HepG2 (cell line): Measurements from ENCODE around the gene ARHGEF40. TPM values are rescaled to one million over a fixed set of nuclear protein-coding genes. Genes with fewer than 3 reads are reported as not detected.
A peak's percentile ranks its signal among the peaks of the same experiment; 100 is the strongest.

Source experiments
- BRF2 ChIP-seq: sonication (generic); formaldehyde crosslinking; IDR thresholded peaks from 2 replicates; pipeline ENCODE4 v1.8.1; 2022; ENCODE audit warnings: mild to moderate bottlenecking, missing genetic modification reagents
- EP300 ChIP-seq, 3 experiments: sonication (generic) in 1 of 3; formaldehyde crosslinking in 1 of 3; IDR thresholded peaks; 2 replicates each; pipeline versions ENCODE4 v1.5.1 to v1.6.1; 2011 to 2020; ENCODE audit warnings: low read depth in 2 of 3, low read length in 2 of 3, borderline replicate concordance in 1 of 3, improper control_type of control experiment in 1 of 3, mild to moderate bottlenecking in 1 of 3, missing genetic modification reagents in 1 of 3, moderate library complexity in 1 of 3
- FOXC1 ChIP-seq: sonication (generic); formaldehyde crosslinking; IDR thresholded peaks from 2 replicates; pipeline ENCODE4 v1.8.0; 2022; ENCODE audit warnings: mild to moderate bottlenecking, missing genetic modification reagents, borderline replicate concordance
- KAT7 ChIP-seq: IDR thresholded peaks from 2 replicates; pipeline ENCODE4 v1.6.1; 2018; ENCODE audit warnings: borderline replicate concordance, missing compliant biosample characterization
- KAT8 ChIP-seq: IDR thresholded peaks from 2 replicates; pipeline ENCODE4 v1.6.1; 2016; ENCODE audit warnings: missing genetic modification reagents, missing compliant biosample characterization
- MEIS1 ChIP-seq: sonication (generic); formaldehyde crosslinking; IDR thresholded peaks from 2 replicates; pipeline ENCODE4 v1.9.0; 2021; ENCODE audit warnings: mild to moderate bottlenecking, missing genetic modification reagents, moderate library complexity, borderline replicate concordance
- NFKB2 ChIP-seq: sonication (generic); formaldehyde crosslinking; IDR thresholded peaks from 2 replicates; pipeline ENCODE4 v1.4.0; 2020; ENCODE audit warnings: missing genetic modification reagents, borderline replicate concordance
- NFKBIZ ChIP-seq: IDR thresholded peaks from 2 replicates; pipeline ENCODE4 v1.6.1; 2018; ENCODE audit warnings: missing genetic modification reagents, missing compliant biosample characterization
- PAXIP1 ChIP-seq: sonication (generic); formaldehyde crosslinking; conservative IDR thresholded peaks from 2 replicates; pipeline ENCODE4 v1.4.0; 2020; ENCODE audit warnings: mild to moderate bottlenecking, missing genetic modification reagents, moderate library complexity
- POLR2G ChIP-seq: fragments of 200-400 bp; formaldehyde crosslinking; IDR thresholded peaks from 2 replicates; pipeline ENCODE4 v1.6.1; 2018; ENCODE audit warnings: mild to moderate bottlenecking, low read depth, low read length, moderate library complexity
- RARA ChIP-seq: IDR thresholded peaks from 2 replicates; pipeline ENCODE4 v1.6.1; 2016; ENCODE audit warnings: missing genetic modification reagents, missing compliant biosample characterization
- SRSF1 ChIP-seq: fragments of 200-400 bp; formaldehyde crosslinking; optimal IDR thresholded peaks from 2 replicates; pipeline ENCODE3; 2017; ENCODE audit warnings: mild to moderate bottlenecking, low read depth, low read length, moderate library complexity
- YY1 ChIP-seq: IDR thresholded peaks from 2 replicates; pipeline ENCODE4 v1.6.1; 2011; ENCODE audit warnings: low read length, low read depth, moderate library complexity, mild to moderate bottlenecking; ENCODE audit not compliant: insufficient read depth, insufficient replicate concordance
- ZBTB21 ChIP-seq: sonication (generic); formaldehyde crosslinking; IDR thresholded peaks from 2 replicates; pipeline ENCODE4 v1.4.0; 2020; ENCODE audit warnings: missing genetic modification reagents
- ZBTB8A ChIP-seq: sonication (generic); formaldehyde crosslinking; IDR thresholded peaks from 2 replicates; pipeline ENCODE4 v1.4.0; 2020; ENCODE audit warnings: mild to moderate bottlenecking, low read depth, missing genetic modification reagents, borderline replicate concordance
- ZMYM3 ChIP-seq: sonication (generic); formaldehyde crosslinking; IDR thresholded peaks from 2 replicates; pipeline ENCODE4 v1.5.1; 2020; ENCODE audit warnings: mild to moderate bottlenecking, missing genetic modification reagents
- ZNF124 ChIP-seq: sonication (generic); formaldehyde crosslinking; IDR thresholded peaks from 2 replicates; pipeline ENCODE4 v1.4.0; 2020; ENCODE audit warnings: missing genetic modification reagents
- ZNF329 ChIP-seq: sonication (generic); formaldehyde crosslinking; IDR thresholded peaks from 2 replicates; pipeline ENCODE4 v1.9.0; 2021; ENCODE audit warnings: low read depth, mild to moderate bottlenecking, missing genetic modification reagents
- ZNF441 ChIP-seq: sonication (generic); formaldehyde crosslinking; IDR thresholded peaks from 2 replicates; pipeline ENCODE4 v1.7.0; 2021; ENCODE audit warnings: missing genetic modification reagents, borderline replicate concordance
- ZNF501 ChIP-seq: sonication (generic); formaldehyde crosslinking; IDR thresholded peaks from 2 replicates; pipeline ENCODE4 v1.5.1; 2020; ENCODE audit warnings: mild to moderate bottlenecking, moderate library complexity, missing genetic modification reagents
- ZNF546 ChIP-seq: sonication (generic); formaldehyde crosslinking; conservative IDR thresholded peaks from 2 replicates; pipeline ENCODE4 v1.8.1; 2023; ENCODE audit warnings: mild to moderate bottlenecking, missing genetic modification reagents
- ZNF563 ChIP-seq: sonication (generic); formaldehyde crosslinking; IDR thresholded peaks from 2 replicates; pipeline ENCODE4 v1.8.0; 2022; ENCODE audit warnings: mild to moderate bottlenecking, moderate library complexity, missing genetic modification reagents
- ZNF567 ChIP-seq: sonication (generic); formaldehyde crosslinking; IDR thresholded peaks from 2 replicates; pipeline ENCODE4 v1.8.1; 2023; ENCODE audit warnings: mild to moderate bottlenecking, missing genetic modification reagents, borderline replicate concordance
- ZNF816 ChIP-seq: sonication (generic); formaldehyde crosslinking; IDR thresholded peaks from 2 replicates; pipeline ENCODE4 v1.8.0; 2022; ENCODE audit warnings: missing genetic modification reagents, mild to moderate bottlenecking, borderline replicate concordance
- ZSCAN12 ChIP-seq: sonication (generic); formaldehyde crosslinking; IDR thresholded peaks from 2 replicates; pipeline ENCODE4 v1.9.0; 2021; ENCODE audit warnings: mild to moderate bottlenecking, missing genetic modification reagents
- polyA plus RNA-seq, 8 experiments: library from polyadenylated mRNA; depleted of rRNA in 3 of 8; stranded (reverse) in 7 of 8; unstranded in 1 of 8; fragments of >200 nt; fragmentation: Illumina TruSeq in 4 of 8; extraction: Trizol in 4 of 8; gene quantifications; 2 replicates each; pipeline versions ENCODE4 v1.2.1 to v1.2.3, GENCODE V29; 2011 to 2016; ENCODE audit warnings: low read depth in 4 of 8, missing spikeins in 1 of 8, mixed read lengths in 1 of 8; ENCODE audit not compliant: insufficient read depth in 1 of 8
- total RNA-seq, 5 experiments: library from RNA; depleted of rRNA; stranded (reverse); fragments of >200 nt; fragmentation: Illumina TruSeq; extraction: Trizol; gene quantifications; 2 replicates each; pipeline ENCODE4 v1.2.3, GENCODE V29; 2016; ENCODE audit warnings: low read depth in 1 of 5

ARHGEF40 gene
- total and polyA plus RNA-seq, 2 of the 13 experiments (the other 11 are each of a cell fraction or from before 2014, with no cell fraction given) = 28.1 to 78.1 TPM

- peak; percentile 69 for TF ChIP-seq RARA
- TF ChIP-seq MEIS1 = peak; percentile 94
- peak; percentile 26; the same call in 1 of the 2 replicates for TF ChIP-seq ZSCAN12 (CRISPR knock-in tag)
- TF ChIP-seq ZBTB8A (CRISPR knock-in tag) = no peak
- TF ChIP-seq YY1 = peak; percentile 26
- 0 out of 2 replicates have a peak, but pooled peaks have one; percentile 64 for TF ChIP-seq ZNF501 (CRISPR knock-in tag)
- TF ChIP-seq NFKBIZ = peak; percentile 69; the same call in 1 of the 2 replicates
- TF ChIP-seq EP300 (IDR thresholded peaks at IDR 0.05; ENCODE audit: low read depth in 2 of 2, low read length in 2 of 2) = peak in 1 of 2 experiments; percentile 88; a peak in 2 of 4 replicates
- peak; percentile 54; the same call in 1 of the 2 replicates for TF ChIP-seq EP300 (CRISPR knock-in tag; IDR thresholded peaks at IDR 0.05; ENCODE audit: borderline replicate concordance)
- 0 out of 2 replicates have a peak, but pooled peaks have one; percentile 31 for TF ChIP-seq ZNF124 (CRISPR knock-in tag)
- peak; percentile 79 for TF ChIP-seq KAT8 (CRISPR knock-in tag)
- no peak for TF ChIP-seq ZBTB21 (CRISPR knock-in tag)
- peak; percentile 78 for TF ChIP-seq ZMYM3 (CRISPR knock-in tag)
- TF ChIP-seq NFKB2 (CRISPR knock-in tag) = 0 out of 2 replicates have a peak, but pooled peaks have one; percentile 61
- TF ChIP-seq ZNF329 (CRISPR knock-in tag) = no peak
- peak; percentile 91 for TF ChIP-seq ZNF441
- TF ChIP-seq FOXC1 (CRISPR knock-in tag) = peak; percentile 76; the same call in 1 of the 2 replicates
- TF ChIP-seq SRSF1 = no peak
- TF ChIP-seq POLR2G = peak; percentile 89
- TF ChIP-seq ZNF546 (CRISPR knock-in tag) = no peak
- TF ChIP-seq ZNF563 = 0 out of 2 replicates have a peak, but pooled peaks have one; percentile 61
- no peak for TF ChIP-seq ZNF816 (CRISPR knock-in tag)
- TF ChIP-seq BRF2 (CRISPR knock-in tag) = peak; percentile 59; the same call in 1 of the 2 replicates
- TF ChIP-seq ZNF567 (CRISPR knock-in tag) = no peak
- peak; percentile 98 for TF ChIP-seq PAXIP1 (CRISPR knock-in tag)
- peak; percentile 84; the same call in 1 of the 2 replicates for TF ChIP-seq KAT7 (CRISPR knock-in tag)
Observed at GRCh38 chr14:21055432-21056117, 14.5 kb upstream of the ARHGEF40 start (continued).
